NCI-H1105 (cell line): ENCODE measurements around the gene ZNF511.

ENCODE experiments used
- DNase-seq: peaks from one replicate; lab custom pipeline; 2025; lab: John Stamatoyannopoulos, UW

The ZNF511 gene

GRCh38 chr10:133335246-133336117, 26.8 kb downstream of the ZNF511 start:
- no peak for DNase-seq

DNA sequence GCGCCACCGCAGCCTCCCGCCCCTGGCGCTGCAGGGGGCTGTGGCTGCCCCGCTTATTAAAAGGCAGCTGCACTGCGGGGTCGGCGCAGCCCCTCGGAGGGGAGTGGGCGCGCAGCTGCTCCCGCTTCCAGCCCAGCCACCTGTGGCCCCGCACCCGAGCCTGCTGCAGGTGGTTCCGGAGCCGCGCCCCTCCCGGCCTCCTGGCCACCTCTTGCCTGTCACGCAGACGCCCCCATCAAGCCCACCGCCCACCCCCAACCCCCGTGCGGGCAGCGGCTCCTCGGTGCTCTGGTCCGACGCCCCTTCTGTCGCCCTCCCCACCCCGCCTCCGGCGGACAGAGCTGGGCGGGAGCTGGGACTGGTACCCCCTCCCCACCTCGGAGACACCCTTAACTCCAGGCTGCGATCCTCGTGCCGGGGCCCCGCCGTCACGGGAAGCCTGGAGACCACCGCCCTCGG, 27.4 kb downstream of the ZNF511 start:
- DNase-seq: no peak

DNA sequence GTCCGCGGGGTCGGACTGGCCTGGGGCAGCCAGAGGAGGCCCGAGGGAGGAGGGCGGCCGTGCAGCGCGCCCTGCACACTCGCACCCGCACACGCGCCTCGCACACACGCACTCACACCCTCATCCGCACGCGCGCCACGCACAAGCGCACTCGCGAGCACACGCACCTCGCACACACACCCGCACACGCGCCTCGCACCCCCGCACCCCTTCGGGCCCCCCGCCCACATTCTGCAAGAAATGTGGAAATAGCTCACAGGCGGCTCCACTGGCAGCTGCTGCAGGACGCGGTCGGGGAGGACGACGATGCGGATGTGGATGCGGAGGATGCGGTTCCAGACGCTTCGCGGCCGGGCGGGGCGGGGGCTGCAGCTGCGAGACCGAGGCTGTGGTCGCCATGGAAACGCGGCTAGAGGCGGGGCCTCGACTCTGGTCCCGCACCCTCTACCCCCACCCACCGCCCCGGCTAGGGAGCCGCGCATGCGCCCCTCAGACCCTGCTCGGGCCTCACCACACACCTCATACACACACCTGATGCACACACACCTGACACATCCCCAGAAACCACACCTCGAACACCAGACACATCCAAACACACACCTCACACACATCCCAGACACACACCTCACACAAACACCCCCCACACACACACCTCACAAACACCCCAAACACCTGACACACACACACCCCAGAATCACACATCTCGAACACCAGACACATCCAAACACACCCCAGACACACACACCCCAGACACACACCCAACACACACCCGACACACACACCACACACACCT, 28.1 kb downstream of the ZNF511 start, which contains the start of gene CALY:
CALY (minus strand) TSS at position 320 of the 793 bp plus-strand sequence. CDS start 7,907 bp downstream, outside the sequence.
- DNase-seq: no peak

DNA sequence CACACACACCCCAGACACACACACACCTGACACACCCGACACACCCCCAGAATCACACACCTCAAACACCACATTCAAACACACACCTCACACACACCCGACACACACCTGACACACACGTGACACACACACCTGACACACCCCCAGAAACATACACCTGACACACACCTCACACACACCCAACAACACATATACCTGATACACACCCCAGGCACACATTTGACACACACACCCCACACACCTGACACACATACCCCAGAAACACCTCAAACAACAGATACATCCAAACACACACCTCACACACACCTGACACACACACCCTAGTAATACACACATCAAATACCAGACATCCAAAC, 28.6 kb downstream of the ZNF511 start:
- no peak for DNase-seq

GRCh38 chr10:133338080-133339071, 29.7 kb downstream of the ZNF511 start:
- no peak for DNase-seq

DNA sequence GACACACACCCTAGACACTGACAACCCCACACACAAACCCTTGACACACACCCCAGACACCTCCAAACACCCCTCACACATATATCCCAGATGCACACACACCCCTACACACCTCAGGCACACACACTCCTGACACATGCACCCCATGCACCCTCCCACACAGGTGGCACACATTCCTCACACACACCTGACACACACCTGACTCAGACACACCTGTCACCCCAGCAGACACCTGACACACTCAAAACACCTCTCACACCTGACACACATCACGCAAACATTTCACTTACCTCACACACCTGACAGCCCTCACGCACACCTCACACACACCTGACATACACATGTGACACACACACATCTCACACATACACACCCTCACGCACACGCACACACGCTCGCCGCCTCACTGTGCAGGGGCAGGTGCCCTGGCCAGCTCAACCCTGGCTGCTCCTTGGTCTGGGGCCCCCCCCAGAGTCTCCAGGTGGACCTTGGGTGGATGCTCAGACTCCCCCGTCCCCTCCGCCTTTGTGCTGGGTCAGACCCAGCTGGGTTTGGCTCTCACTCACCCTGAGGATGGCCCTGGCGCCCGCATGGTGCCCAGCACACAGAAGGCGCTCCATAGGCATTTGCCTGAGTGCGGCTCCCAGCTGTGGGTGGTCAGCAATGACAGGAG, 31.1 kb downstream of the ZNF511 start:
- no peak for DNase-seq

DNA sequence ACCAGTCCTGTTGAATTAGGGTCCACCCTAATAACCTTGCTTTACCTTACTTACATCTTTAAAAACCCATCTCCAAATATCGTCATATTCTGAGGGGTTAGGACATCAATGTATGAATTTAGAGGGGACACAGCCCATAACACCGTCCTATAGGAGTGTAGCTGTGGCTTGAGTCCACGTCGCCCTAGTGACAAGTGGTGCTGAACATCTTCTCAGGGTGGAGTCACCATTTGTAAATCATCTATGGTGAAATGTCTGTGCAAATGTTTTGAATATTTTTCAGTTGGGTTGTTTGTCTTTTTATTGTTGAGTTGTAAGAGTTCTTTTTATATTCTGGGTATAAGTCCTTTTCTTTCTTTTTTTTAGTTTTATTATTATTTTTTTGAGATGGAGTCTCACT, 33.3 kb downstream of the ZNF511 start:
- no peak for DNase-seq

DNA sequence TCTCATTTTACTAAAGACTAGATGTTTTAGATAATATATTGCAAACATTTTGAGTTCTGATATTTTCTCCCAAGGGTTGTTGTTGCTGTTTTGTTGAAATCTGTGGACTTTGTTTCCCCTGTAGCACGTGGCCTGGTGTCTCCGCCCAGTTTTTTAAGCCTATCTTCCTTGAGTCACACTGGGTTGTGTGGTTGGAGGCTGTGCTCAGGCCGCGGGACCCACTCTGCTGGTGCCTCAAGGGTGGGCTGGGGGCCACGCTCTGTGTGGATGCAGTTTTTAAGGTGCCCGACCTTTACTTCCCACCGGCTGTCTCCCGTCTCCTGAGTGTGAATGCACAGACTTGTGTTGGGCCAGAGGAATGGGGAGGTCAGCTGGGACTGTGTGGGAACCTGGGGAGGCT, 34.2 kb downstream of the ZNF511 start:
- DNase-seq: no peak

GRCh38 chr10:133343558-133343957, 34.8 kb downstream of the ZNF511 start:
- no peak for DNase-seq

DNA sequence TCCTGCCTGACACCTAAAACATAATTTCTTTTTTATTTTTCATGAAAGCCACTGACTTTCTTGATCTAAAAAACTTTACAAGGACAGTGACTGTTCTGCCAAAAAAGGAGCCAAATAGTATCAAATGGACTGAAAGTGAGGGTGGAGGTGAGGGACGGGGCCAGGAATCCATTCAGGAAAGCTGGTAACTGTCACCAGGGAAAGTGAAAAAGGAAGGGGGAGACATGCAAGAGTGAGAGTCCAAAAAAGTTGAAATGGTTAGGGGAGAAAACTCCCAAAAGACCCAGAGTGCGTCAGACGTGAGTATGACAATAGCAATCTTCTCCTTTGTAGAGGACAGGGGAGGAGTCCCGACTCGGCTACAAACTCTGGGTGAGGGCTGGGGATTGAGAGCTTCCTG, 35.5 kb downstream of the ZNF511 start:
- no peak for DNase-seq

- no peak for DNase-seq
These were observed 37.7 kb downstream of the ZNF511 start for GRCh38 chr10:133346413-133346812.

GRCh38 chr10:133347710-133348517, 39.2 kb downstream of the ZNF511 start:
- no peak for DNase-seq

GRCh38 chr10:133349160-133349568, 40.5 kb downstream of the ZNF511 start:
- DNase-seq: no peak

DNA sequence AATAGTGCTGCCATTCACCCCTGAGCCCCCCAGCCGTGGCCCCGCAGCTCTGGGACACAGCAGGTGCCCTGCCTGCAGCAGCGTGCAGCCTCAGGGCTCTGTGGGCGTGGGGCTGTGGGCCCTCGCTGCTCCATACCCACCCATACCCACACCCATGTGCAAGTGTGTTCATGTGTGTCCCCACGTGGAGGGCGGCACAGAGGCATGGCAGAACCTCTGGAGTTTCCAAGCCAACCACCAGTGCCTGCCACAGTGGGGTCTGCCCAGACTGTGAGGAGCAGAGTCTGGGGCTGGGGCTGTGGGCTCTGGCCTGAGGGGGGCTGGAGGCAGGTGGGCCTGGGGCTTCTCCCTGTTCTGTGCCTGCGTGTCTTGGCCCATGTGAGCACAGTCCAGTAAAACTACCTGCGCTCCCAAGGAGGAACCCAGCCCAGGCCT, 40.9 kb downstream of the ZNF511 start:
- DNase-seq: no peak

GRCh38 chr10:133350283-133350949, 41.7 kb downstream of the ZNF511 start:
- no peak for DNase-seq

GRCh38 chr10:133350950-133351329, 42.2 kb downstream of the ZNF511 start:
- DNase-seq: no peak

DNA sequence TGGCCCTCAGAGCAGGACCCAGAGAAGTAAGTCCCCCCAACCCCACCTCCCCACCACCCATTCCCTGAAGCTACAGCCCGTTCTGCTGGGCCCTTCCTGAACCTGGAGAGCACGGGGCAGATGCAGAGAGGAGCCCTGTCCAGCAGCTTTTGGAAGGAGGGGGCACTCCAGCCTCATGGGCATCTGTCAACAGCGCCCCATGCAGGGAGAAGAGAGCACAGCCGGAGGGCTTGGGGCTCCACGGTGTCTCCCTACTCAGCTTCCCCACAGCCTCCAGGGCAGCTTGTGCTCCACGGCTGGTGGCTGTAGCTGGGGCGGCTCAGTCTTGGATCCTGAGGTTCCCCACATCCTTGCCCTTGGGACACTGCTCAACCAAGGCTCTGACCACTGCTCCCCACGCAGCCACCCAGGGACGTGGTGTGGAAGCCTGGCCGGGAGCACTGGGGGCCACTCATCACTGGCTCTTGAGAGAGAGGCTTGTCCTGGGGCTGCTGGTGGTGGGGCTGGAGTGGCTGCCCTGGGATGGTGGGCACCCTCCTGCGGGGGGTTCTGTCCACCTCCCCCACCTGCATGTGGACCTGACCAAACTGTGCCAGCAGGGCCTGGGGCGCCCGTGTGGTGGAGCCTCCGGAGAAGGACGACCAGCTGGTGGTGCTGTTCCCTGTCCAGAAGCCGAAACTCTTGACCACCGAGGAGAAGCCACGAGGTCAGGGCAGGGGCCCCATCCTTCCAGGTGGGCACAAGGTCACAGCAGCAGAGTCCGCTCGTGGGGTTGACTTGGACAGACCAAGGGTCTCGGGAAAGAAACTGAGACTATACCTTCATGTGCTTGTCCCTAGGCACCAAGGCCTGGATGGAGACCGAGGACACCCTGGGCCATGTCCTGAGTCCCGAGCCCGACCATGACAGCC, 42.9 kb downstream of the ZNF511 start:
- no peak for DNase-seq

DNA sequence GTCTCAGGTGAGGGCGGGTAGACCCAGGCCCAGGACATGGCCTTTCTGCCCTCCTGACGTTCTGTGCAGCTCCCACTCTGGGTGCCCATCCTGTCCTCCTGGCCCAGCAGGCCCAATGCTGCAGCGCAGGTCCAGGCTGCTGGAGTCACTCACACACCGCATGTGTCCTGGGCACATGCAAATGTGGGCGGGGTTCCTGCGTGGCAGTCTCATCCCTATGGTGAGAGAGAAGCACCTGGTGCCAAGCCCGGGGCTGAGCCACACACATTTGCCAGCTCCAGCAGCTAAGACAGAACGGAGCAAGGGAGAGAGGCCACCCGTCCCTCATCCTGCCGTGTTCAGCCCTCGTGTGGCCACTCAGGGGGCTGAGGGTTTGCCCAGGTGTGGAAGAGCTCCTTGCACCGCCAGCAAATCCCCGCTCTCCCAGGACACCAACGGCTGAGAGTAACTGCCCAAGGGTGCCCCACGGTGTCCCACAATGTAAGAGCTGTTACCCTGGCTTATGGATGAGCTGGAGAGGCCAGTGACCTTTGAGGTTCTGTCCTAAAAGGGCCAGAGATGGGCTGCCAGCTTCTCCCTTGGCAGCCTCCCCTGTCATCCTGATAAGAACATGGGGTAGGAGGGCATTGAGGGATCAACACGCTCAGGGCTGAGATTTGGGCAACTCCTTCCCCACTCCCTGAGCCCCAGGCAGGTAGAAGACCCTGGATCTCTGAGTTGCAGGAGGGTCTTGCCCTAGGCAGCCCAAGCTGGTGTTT, 44.7 kb downstream of the ZNF511 start:
- DNase-seq: no peak
